Mesodermal cell (in vitro differentiated cells): Measurements from ENCODE around the gene EMX2. TPM values are rescaled to one million over a fixed set of nuclear protein-coding genes. Genes with fewer than 3 reads are reported as not detected.
A peak's percentile ranks its signal among the peaks of the same experiment; 100 is the strongest.

Experiments used
- H3K27ac ChIP-seq: 2 replicates; pipeline ENCODE4 v1.7.0; 2013; ENCODE audit warnings: mild to moderate bottlenecking, low read depth, low read length, moderate library complexity; ENCODE audit not compliant: severe bottlenecking
- H3K36me3 ChIP-seq: 2 replicates; pipeline ENCODE4 v1.7.1; 2013; ENCODE audit warnings: mild to moderate bottlenecking, low read length, moderate library complexity; ENCODE audit not compliant: control insufficient read depth, insufficient read depth
- H3K4me1 ChIP-seq: one replicate; pipeline ENCODE4 v1.7.1; 2013; ENCODE audit warnings: mild to moderate bottlenecking, low read length; ENCODE audit not compliant: insufficient read depth, control insufficient read depth, poor library complexity, severe bottlenecking
- H3K4me3 ChIP-seq: 2 replicates; pipeline ENCODE4 v1.7.0; 2013; ENCODE audit warnings: low read length, control low read depth, mild to moderate bottlenecking; ENCODE audit not compliant: insufficient read depth, poor library complexity, severe bottlenecking; ENCODE audit errors: extremely low read depth
- H3K9me3 ChIP-seq: 2 replicates; pipeline ENCODE4 v1.7.1; 2013; ENCODE audit warnings: mild to moderate bottlenecking, low read length, moderate library complexity; ENCODE audit not compliant: control insufficient read depth
- WGBS, 2 experiments: methylation state at CpG; one replicate each; pipeline ENCODE4 v1.1.5; 2013; ENCODE audit warnings: missing lambda C conversion rate in 2 of 2; ENCODE audit not compliant: insufficient coverage in 2 of 2; 5-methylcytosine and 5-hydroxymethylcytosine counted together
- polyA plus RNA-seq, 2 experiments: library from polyadenylated mRNA; stranded (reverse); fragments of 50-300 nt; gene quantifications; one replicate each; pipeline ENCODE4 v1.2.3, GENCODE V29; 2013

The EMX2 gene
- not detected for polyA plus RNA-seq (2013, experiment 1 of 2)
- polyA plus RNA-seq (2013, experiment 2 of 2): 0.20 TPM

DNA sequence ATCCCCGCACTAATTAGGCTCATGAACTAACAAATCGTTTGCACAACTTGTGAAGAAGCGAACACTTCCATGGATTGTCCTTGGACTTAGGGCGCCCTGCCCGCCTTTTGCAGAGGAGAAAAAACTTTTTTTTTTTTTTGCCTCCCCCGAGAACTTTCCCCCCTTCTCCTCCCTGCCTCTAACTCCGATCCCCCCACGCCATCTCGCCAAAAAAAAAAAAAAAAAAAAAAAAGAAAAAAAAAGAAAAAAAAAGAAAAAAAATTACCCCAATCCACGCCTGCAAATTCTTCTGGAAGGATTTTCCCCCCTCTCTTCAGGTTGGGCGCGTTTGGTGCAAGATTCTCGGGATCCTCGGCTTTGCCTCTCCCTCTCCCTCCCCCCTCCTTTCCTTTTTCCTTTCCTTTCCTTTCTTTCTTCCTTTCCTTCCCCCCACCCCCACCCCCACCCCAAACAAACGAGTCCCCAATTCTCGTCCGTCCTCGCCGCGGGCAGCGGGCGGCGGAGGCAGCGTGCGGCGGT is at the start of gene EMX2:
EMX2 (plus strand) TSS at position 41 of the 519 bp plus-strand sequence. CDS start 522 bp downstream, outside the sequence.
- no peak within 1 kb of the TSS for H3K27ac ChIP-seq
- H3K4me3 ChIP-seq: peak within 1 kb of the TSS; percentile 18
- H3K4me1 ChIP-seq: peaks cover 27% of the 10 kb centered on the region
- no peaks in the 10 kb centered on the region for H3K9me3 ChIP-seq
- no peaks in the 10 kb centered on the region for H3K36me3 ChIP-seq
- 0 to 2% methylated on average over 9 to 18 of the region's 26 CpGs for WGBS, 2 experiments

DNA sequence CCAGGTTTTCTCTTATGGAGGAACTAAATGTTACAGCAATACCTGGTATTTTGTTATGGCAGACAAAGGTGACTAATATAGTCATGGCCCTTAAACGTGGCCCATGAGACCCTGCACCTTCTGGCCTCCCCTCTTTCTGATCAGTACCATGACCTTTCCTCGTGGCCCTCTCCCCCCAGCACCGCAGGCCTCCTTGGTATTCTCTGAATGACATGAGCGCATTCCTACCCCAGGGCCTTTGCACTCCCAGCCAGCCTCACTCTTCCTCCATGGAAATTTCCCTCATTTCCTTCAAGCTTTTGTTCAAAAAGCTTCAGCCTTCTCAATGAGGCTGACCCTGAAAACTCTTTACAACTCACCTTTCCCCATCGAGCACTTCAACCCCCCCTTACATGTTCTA is 46.5 kb upstream of the EMX2 start:
- WGBS, 2 experiments: 43 to 51% methylated on average over 4 to 5 of the region's 5 CpGs
- H3K27ac ChIP-seq: no peak overlapping the region
- H3K36me3 ChIP-seq: no peaks in the 10 kb centered on the region
- no peak overlapping the region for H3K4me3 ChIP-seq
- H3K9me3 ChIP-seq: no peaks in the 10 kb centered on the region
- H3K4me1 ChIP-seq: no peaks in the 10 kb centered on the region

DNA sequence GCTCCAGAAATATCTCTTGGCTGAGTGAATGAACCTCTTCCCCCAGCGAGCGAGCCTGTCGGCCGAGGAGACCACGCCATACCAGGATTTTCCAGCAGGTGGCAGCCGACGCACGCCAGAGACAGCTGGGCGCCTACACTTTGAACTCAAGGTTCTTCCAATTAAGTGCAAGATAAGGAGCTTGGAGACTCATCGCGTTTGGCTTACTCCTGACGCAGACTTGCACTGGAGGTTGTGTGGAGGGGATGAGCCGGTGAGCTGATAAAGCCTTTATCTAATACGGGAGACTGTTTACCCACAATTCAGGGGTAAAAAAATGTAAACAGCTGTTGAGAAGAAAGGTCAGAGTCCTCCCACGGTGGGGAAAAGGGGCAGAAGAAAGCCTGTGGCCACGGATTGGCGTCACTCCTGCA is 45.9 kb upstream of the EMX2 start:
- 19 to 23% methylated on average over 9 to 12 of the region's 17 CpGs for WGBS, 2 experiments

DNA sequence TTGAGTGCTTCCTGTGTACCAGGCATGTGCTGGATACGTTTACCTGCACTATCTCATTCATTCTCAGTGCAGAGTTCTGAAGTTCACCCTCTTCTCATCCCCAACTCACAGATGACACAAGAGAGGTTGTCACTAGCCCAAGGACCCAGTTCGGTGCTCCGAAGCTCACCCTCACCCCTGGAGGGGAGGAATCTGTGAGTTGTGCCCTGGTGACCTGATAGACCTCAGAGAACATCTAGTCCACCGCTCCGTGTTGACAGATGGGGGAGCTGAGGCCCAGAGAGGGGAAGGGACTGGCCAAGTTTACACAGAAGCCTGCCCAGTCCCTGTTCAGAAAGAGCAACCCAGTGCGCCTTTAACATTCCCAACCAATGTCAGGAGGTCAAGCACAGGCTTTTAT is 44.8 kb upstream of the EMX2 start:
- no peaks in the 10 kb centered on the region for H3K36me3 ChIP-seq
- H3K9me3 ChIP-seq: no peaks in the 10 kb centered on the region
- no peak overlapping the region for H3K27ac ChIP-seq
- no peak overlapping the region for H3K4me3 ChIP-seq
- 87 to 95% methylated on average over 2 to 3 of the region's 6 CpGs for WGBS, 2 experiments
- no peaks in the 10 kb centered on the region for H3K4me1 ChIP-seq

More for the DNA sequence above, 45.9 kb upstream of the EMX2 start:
- no peak overlapping the region for H3K27ac ChIP-seq
- H3K4me3 ChIP-seq: no peak overlapping the region
- H3K36me3 ChIP-seq: no peaks in the 10 kb centered on the region
- no peaks in the 10 kb centered on the region for H3K4me1 ChIP-seq
- no peaks in the 10 kb centered on the region for H3K9me3 ChIP-seq

DNA sequence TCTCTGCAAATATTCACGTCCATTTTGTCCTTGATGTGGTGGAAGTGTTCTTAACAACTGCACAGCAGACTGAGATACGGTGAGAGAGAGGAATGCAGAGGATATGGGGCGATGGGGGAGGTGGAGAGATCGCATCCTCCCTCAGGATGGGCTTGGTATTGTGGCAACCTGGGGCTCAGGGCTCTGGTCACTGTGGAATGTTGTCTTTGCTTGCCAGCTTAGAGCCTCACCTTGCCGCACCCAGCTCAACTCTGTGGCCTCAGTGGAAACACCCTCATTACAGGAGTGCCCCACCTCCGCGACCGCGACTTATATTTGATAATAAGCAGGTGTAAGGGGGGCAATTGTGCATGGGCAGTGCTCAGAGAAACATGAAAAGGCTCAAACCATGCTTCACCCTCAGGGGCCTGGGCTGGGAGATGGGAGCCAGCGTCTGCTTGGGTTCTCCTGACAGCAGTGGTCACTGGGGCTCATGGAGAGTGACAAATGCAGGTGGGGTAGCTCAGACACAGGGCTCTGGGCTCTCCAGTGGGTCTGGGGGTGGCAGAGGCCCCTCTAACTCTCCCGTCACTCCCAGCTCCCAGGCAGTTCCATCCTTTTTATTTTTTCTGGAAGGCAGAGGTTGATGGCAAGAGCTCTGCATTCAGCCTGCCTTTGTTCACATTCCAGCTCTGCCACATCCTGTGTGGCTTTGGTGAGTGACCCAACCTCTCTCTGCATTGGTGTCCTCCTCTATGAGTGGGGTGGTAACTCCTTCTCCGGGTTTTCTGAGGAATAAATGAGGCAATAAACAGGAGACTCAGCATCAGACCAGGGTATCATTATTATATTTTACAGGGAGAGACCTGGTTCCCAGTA is 43.1 kb upstream of the EMX2 start:
- Histone ChIP-seq H3K9me3 (no peaks in the 10 kb centered on the region), H3K4me3 (no peak overlapping the region), H3K4me1 (peaks cover 8% of the 10 kb centered on the region), H3K27ac (no peak overlapping the region), H3K36me3 (no peaks in the 10 kb centered on the region)
- 63 to 70% methylated on average over 4 to 5 of the region's 12 CpGs for WGBS, 2 experiments

DNA sequence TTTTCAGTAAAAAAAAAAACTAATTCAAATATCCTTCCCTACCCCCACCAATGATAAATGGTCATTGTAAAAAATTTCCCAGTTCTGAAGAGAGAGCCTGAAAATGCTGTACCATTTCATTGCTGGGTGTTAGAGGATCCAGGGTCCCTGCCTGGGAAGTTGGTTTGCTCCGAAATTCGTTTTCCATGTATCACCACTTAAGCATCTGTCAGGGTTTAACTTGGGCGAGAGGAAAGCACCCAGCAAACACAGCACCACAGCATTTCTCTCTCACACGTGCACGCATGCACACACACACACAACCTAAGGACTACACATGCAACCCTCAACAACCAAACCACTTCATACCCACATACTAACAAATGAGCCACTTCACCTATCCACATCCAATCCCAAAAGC is 42.1 kb upstream of the EMX2 start:
- Histone ChIP-seq H3K4me3 (no peak overlapping the region), H3K9me3 (no peaks in the 10 kb centered on the region), H3K4me1 (peaks cover 8% of the 10 kb centered on the region), H3K36me3 (no peaks in the 10 kb centered on the region), H3K27ac (no peak overlapping the region)
- 94 to 96% methylated on average over 4 to 5 of the region's 5 CpGs for whole genome bisulfite sequencing, 2 experiments

DNA sequence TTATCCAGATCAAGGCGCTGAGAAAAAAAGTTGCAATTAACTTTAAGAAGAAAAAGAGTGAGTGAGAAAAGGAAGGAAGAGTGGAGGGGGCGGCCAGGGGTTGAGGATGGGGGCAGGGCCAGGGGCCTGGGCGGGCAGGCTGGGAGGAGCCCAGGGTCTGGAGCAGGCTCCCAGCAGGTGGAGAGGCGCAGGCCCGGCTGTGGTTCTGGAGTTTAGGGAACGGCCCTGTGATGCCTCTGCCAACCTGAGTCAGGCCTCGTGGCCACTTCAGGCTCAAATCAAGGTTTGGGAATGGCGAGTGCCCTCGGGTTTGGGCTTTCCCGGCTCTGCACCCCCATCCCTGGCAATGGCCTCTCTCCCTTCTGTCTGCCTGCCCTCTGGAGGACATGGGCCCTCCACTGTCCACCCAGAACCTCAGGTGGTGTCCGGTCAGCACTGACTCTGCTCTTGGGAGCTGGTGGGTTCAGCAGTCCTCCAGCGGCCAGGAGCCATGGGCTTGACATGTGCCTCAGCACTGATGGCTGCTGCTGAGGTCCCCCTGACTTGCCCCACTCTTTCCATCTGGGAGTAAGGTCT is 41.0 kb upstream of the EMX2 start:
- no peaks in the 10 kb centered on the region for H3K36me3 ChIP-seq
- no peaks in the 10 kb centered on the region for H3K9me3 ChIP-seq
- WGBS, 2 experiments: 83 to 89% methylated on average over 10 to 12 of the region's 12 CpGs
- no peak overlapping the region for H3K27ac ChIP-seq
- peaks cover 13% of the 10 kb centered on the region for H3K4me1 ChIP-seq
- no peak overlapping the region for H3K4me3 ChIP-seq

DNA sequence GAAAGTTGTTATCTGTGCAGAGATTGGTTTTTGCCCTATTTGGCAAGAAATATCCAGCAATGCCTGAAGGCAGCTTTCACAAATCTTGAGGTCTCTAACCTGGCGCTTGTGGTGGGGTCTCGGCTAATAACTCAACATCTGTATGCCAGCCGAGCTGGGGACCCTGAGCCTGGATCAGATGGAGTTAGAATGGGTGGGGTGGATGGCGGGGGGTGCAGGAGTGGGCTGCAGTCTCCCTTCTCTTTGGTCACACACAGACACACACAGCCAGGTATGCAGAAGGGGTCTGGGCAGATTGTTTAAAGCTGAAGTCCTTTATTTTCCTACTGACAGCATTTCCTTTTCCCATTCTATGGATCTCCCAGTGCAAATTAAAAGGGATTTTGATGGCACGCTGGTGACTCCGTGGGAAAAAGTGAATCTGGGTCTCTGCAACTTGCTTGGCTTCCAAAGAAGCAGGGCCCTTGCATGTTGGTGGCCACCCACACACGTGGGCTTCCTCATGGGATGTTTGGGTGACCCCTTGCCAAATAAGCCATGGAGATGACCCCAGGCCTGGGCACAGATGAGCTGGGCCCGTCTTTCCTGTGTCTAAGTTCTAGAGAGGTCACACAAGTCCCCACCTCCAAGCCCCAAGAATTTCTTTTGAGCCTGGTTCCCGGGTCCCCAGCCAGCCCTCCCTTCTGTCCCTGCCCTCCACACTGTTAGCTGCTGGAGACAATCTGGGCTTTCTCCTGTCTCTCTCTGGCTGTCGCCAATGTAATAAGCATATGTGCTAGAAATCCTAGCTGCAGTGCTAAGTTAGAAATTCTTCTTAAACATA is 39.9 kb upstream of the EMX2 start:
- H3K4me3 ChIP-seq: no peak overlapping the region
- peaks cover 13% of the 10 kb centered on the region for H3K4me1 ChIP-seq
- H3K36me3 ChIP-seq: no peaks in the 10 kb centered on the region
- no peak overlapping the region for H3K27ac ChIP-seq
- H3K9me3 ChIP-seq: no peaks in the 10 kb centered on the region
- WGBS, 2 experiments: 78 to 93% methylated on average over 7 of the region's 10 CpGs

DNA sequence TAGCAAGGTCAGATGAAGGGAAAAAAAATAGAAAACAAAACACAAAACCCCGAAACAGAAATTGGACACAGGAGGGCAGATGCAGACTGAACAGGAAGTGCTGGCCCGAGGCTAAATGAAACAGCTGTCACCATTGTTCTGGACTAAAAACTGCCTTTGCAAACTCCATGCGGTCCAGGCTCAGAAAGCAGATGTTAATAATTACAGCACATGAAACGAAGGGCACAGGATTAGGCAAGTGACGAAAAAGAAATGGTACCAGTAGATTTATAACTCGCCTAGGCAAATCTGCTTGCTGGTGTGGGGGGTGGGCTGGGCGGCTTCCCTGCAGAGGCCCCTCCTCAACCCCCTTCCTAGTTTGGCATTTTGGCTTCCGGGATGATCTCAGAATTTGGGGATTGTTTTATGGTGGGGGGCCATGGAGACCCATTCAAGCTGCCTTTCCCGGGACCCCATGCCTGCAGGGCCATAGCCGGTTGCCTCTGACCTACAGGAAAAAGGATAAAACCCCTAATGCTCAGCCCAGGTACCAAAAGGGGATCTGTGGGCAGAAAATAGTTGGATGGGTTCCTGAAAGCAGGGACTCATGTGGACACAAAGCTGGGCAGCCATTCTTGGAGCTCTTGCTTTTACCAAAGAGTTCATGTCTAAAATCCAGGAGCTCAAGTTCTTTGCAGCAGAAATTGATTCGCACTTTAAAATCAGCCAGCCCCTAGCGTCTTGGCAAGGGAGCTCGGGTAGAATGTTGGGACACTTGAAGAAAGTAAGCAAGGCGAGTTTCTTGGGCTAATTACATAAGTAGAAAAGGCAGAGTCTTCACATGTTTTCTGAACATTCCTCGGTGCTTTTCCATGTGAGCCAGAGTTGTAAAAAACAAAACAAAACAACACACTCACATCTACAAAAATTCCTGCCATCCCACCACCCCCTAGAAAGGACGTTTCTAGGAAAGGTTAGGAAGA is 39.0 kb upstream of the EMX2 start:
- Histone ChIP-seq H3K4me1 (peaks cover 13% of the 10 kb centered on the region), H3K4me3 (no peak overlapping the region), H3K9me3 (no peaks in the 10 kb centered on the region), H3K27ac (no peak overlapping the region), H3K36me3 (no peaks in the 10 kb centered on the region)
- 80 to 81% methylated on average over 8 to 9 of the region's 16 CpGs for WGBS, 2 experiments
